Measurements from ENCODE around the gene SYNE1. TPM values are rescaled to one million over a fixed set of nuclear protein-coding genes. Genes with fewer than 3 reads are reported as not detected.
A peak's percentile ranks its signal among the peaks of the same experiment; 100 is the strongest.

Gene SYNE1
- total and polyA plus RNA-seq, 2 of the 8 experiments (the other 6 are each of a cell fraction or from before 2014, with no cell fraction given) = 2.8 to 5.5 TPM

DNA sequence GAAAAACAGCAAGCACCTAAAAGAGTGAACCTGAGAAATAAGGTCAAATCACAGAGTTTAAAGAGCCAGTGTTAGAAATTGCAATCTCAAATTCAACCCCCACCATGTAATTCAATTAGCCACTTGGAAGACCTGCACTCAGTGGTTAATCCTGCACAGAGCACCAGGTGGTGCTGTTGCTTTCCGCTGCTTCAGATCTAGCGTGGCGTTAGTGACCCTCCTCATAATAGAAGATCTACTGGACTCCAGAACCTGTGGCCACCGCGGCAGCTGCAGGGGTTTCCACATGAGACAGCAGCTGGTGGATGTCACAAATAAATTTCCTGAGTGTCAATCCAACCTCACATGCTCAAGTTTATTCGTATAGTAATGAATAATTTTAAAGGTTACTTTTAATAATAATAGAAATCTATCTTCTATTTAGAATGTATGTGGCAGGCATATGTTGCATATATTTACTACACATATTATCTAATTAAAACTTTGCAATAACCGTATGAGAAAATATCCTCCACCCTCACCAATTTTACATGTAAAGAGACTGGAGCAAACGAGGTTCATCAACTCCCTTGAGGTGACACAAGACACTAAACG, 84.4 kb downstream of the SYNE1 start:
- H4K91ac ChIP-seq (replicated peaks; ENCODE audit: insufficient read length, low read length) = no peak overlapping the region
- H3K27me3 ChIP-seq (replicated peaks in 1 of 4; ENCODE audit: control insufficient read depth in 3 of 4, extremely low read depth in 1 of 4, insufficient read depth in 3 of 4, low read length in 3 of 4) = no peaks in the 10 kb centered on the region
- no peak overlapping the region for H2BK15ac ChIP-seq (ENCODE audit: low read length)
- H3K23ac ChIP-seq (ENCODE audit: insufficient read length) = no peak overlapping the region
- peak; percentile 83 for FAIRE-seq
- ChIA-PET POLR2A (ENCODE audit: partially characterized antibody) (no interaction called here), CTCF (ENCODE audit: partially characterized antibody) (interaction anchor here (0.6 to 4.6 kb wide), 34 partner anchors 9 to 404 kb away, joined by 3 to 40 read pairs (median 4); no protein-coding TSS in a partner anchor)
- no peak overlapping the region for H2BK120ac ChIP-seq (replicated peaks; ENCODE audit: low read depth, low read length)
- H3K4me2 ChIP-seq (ENCODE audit: insufficient read depth in 1 of 2, low read depth in 2 of 2, low read length in 2 of 2) = no peak overlapping the region
- 47% methylated on average over 9 of the region's 9 CpGs; no CpG with 5 or more reads in 1 of the 2 experiments for WGBS, 2 experiments (ENCODE audit: extremely low coverage in 1 of 2, insufficient coverage in 1 of 2, insufficient read length in 1 of 2, insufficient replicate concordance in 2 of 2, low coverage in 1 of 2, low lambda C conversion rate in 2 of 2, missing lambda C conversion rate in 1 of 2)
- H3K79me2 ChIP-seq (ENCODE audit: control insufficient read depth in 1 of 2, insufficient read depth in 2 of 2, low read length in 2 of 2) = no peaks in the 10 kb centered on the region
- H3K36me3 ChIP-seq (ENCODE audit: control insufficient read depth in 2 of 4, insufficient read depth in 4 of 4, low read length in 3 of 4) = no peaks in the 10 kb centered on the region
- H3K9me3 ChIP-seq (ENCODE audit: insufficient read depth in 2 of 2, low read depth in 1 of 2, low read length in 1 of 2) = no peaks in the 10 kb centered on the region
- no peak overlapping the region for H2AK5ac ChIP-seq (ENCODE audit: low read depth, low read length)
- TF ChIP-seq HDAC2 (IDR thresholded peaks at IDR 0.05; ENCODE audit: borderline replicate concordance in 1 of 2, low read depth in 2 of 2, low read length in 2 of 2) (no peak), YY1 (IDR thresholded peaks at IDR 0.05; ENCODE audit: low read depth, low read length) (peak; percentile 49; the same call in 1 of the 2 replicates), RAD21 (IDR thresholded peaks at IDR 0.05 in 1 of 2, conservative IDR thresholded peaks at IDR 0.05 in 1 of 2; ENCODE audit: low read depth in 2 of 2, low read length in 2 of 2) (peak; percentile 91 to 96)
- TF ChIP-seq, protein P1, sequence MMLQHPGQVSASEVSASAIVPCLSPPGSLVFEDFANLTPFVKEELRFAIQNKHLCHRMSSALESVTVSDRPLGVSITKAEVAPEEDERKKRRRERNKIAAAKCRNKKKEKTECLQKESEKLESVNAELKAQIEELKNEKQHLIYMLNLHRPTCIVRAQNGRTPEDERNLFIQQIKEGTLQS (IDR thresholded peaks at IDR 0.05; ENCODE audit: insufficient read depth, low read depth, low read length) = no peak
- TF ChIP-seq, protein P2, sequence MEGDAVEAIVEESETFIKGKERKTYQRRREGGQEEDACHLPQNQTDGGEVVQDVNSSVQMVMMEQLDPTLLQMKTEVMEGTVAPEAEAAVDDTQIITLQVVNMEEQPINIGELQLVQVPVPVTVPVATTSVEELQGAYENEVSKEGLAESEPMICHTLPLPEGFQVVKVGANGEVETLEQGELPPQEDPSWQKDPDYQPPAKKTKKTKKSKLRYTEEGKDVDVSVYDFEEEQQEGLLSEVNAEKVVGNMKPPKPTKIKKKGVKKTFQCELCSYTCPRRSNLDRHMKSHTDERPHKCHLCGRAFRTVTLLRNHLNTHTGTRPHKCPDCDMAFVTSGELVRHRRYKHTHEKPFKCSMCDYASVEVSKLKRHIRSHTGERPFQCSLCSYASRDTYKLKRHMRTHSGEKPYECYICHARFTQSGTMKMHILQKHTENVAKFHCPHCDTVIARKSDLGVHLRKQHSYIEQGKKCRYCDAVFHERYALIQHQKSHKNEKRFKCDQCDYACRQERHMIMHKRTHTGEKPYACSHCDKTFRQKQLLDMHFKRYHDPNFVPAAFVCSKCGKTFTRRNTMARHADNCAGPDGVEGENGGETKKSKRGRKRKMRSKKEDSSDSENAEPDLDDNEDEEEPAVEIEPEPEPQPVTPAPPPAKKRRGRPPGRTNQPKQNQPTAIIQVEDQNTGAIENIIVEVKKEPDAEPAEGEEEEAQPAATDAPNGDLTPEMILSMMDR (IDR thresholded peaks at IDR 0.05; ENCODE audit: control extremely low read depth in 1 of 3, insufficient read depth in 1 of 3, low read depth in 1 of 3, low read length in 3 of 3) = peak; percentile 77 to 95 (median 87)
- no peak overlapping the region for H3K4me3 ChIP-seq (ENCODE audit: extremely low read depth in 1 of 4, insufficient read depth in 2 of 4, low read depth in 3 of 4, low read length in 4 of 4)
- no peaks in the 10 kb centered on the region for H3K79me1 ChIP-seq (ENCODE audit: low read depth, low read length)
- no peak overlapping the region for H2BK20ac ChIP-seq (ENCODE audit: low read length)
- no peaks in the 10 kb centered on the region for H4K20me1 ChIP-seq (replicated peaks in 1 of 2; ENCODE audit: control insufficient read depth in 1 of 2, insufficient read depth in 2 of 2, low read length in 2 of 2)
- peak; percentile 36 to 73 for DNase-seq (ENCODE audit: low read depth in 1 of 2, low spot score in 2 of 2)
- H2AFZ ChIP-seq (ENCODE audit: low read length) = no peak overlapping the region
- H4K8ac ChIP-seq (ENCODE audit: extremely low read depth, insufficient read depth, low read length) = no peak overlapping the region
- H3K4me1 ChIP-seq (replicated peaks in 1 of 4; ENCODE audit: control insufficient read depth in 3 of 4, insufficient read depth in 4 of 4, low read length in 3 of 4) = no peaks in the 10 kb centered on the region
- no peak overlapping the region for H3K18ac ChIP-seq (ENCODE audit: extremely low read depth, low read length)
- no peak overlapping the region for H3K56ac ChIP-seq (replicated peaks; ENCODE audit: insufficient read length, low read depth, low read length)
- no peak overlapping the region for H3K4ac ChIP-seq (replicated peaks; ENCODE audit: insufficient read length, low read depth, low read length)
- H3K27ac ChIP-seq (ENCODE audit: low read depth, low read length) = no peak overlapping the region
- no peaks in the 10 kb centered on the region for H3K23me2 ChIP-seq (ENCODE audit: low read depth, low read length)
- H4K5ac ChIP-seq (ENCODE audit: insufficient read length, low read depth, low read length) = no peak overlapping the region
- no peak overlapping the region for H3K9ac ChIP-seq (replicated peaks in 1 of 4; ENCODE audit: extremely low read depth in 1 of 4, low read depth in 3 of 4, low read length in 3 of 4)
- no peak overlapping the region for H2BK5ac ChIP-seq (ENCODE audit: low read depth, low read length)
- no peak overlapping the region for H3K14ac ChIP-seq (ENCODE audit: insufficient read length)
- no peak overlapping the region for H2BK12ac ChIP-seq (ENCODE audit: low read depth, low read length)

All from H1 (cell line).